ENCODE results near the gene NMT2. TPM values are rescaled to one million over a fixed set of nuclear protein-coding genes. Genes with fewer than 3 reads are reported as not detected.

The NMT2 gene
- total RNA-seq, 1 donor from 2014 or later, result 50.1 TPM

DNA sequence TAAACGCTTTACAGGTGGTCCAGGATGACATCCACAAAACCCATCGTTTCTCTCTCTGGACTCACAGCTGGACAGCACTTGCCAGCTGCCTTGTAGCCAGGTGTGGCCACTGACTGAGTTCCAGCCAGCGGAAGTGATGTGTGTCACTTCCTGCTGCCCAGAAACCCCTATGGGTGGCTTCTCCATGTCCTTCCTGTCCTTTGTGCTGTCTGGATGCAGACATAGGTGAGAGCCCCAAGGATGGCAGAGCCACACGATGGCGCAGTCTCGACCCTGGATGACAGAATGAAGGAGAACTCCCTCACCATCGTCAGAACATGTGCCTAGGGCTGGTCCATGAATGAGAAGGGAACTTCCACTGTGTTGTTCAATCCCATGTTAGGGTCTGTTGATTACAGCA is 22.1 kb downstream of the NMT2 start:
- intact Hi-C loops (cut with micrococcal nuclease), result no loop called here

DNA sequence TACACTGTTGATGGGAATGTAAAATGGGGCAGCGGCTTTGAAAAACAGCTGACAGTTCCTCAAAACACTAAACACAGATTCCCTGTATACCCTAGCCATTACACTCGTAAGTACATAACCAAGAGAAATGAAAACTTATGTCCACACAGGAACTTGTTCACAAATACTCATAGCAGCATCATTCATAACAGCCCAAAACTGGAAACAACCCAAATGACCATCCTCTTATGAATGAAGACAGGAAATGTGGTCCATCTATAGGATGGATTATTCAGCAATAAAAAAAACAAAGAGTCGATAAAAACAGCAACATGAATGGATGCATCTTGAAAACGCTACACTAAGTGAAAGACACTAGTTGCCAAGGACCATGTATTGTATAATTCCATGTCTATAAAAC is 23.7 kb downstream of the NMT2 start:
- intact Hi-C loops (cut with micrococcal nuclease), result no loop called here

DNA sequence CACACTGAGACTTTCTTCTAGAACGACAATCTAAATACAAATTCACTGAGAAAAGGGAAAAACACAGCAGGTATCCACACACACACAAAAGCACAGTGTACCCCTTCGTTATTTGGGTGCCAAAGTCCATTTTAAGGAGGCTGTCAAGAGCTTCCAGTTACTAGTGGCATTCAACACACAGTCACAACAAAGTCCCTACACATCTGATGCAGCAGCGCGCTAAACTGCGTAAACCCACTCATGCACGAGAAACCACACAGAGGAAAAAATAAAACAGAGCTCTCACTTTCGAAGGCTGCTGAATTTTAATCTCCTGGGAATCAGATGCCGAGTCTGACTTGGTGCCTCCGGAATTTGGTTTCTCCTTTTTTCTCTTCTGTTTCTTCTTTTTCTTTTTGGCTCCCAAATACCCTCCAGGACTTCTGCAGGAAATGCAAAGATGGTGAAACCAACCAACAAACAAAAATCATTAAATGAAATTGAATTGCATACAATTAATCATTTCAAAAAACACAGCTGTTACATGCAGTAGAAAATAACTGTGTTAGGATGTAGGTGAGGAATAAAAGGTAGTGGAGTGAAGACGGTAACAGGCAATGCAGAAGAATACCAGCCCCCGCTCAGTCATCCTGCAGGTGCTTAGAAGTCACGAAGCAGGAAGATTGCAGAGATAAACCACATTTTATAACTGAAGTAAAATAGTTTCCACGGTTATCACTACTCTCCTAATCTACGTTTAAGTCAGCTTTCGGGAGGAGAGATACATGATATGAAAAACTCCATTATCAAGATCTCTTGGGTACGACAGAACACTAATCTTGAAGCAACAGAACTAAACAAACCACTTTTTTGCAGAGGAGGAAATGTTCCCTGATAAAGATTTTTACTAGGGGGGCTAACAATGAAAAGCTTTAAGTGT is 27.1 kb downstream of the NMT2 start:
- intact Hi-C loops (cut with micrococcal nuclease), result loop anchor here (1.0 to 2.0 kb wide), 2 partner anchors 19 to 27 kb away; partner anchors contain the start of gene NMT2

DNA sequence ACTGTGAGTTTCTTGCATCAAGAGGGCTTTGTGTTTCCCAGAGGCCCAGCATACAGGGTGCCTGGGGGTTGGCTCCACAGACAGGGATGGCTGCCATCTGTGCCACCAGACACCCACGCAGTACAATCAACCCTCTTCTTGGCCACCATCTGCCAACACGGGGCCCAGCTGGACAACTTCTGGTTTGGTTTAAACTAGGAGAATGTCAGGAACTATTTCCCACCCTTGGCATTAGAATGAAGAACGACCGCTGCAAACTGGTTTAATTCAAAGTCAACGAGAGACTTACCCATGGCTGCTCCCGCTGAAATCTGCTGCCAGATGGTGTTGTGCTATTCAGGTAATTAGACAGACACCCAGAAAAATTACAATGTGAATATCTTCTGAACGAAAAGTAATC is 27.8 kb downstream of the NMT2 start:
- intact Hi-C loops (cut with micrococcal nuclease), result loop anchor here (1.0 to 2.0 kb wide), 2 partner anchors 18 to 28 kb away; partner anchors contain the start of gene NMT2

DNA sequence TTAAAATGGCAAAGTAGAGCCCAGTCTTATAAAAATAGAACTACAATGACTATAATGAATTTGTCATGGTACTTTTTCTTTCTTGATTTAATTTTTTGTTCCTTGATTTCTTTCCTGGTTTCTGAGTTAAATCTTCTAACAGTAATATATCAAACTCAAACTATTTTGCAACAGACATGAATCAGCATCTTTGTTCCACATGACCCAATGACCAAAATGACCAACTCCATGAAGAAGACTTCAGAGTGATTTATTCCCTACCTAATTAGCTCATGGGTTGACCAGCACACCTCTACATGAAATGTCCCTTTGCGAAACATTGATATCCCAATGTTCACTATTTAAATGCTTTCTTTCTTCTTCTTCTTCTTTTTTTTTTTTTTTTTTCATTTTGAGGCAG is 30.9 kb downstream of the NMT2 start:
- intact Hi-C loops (cut with micrococcal nuclease), result no loop called here

DNA sequence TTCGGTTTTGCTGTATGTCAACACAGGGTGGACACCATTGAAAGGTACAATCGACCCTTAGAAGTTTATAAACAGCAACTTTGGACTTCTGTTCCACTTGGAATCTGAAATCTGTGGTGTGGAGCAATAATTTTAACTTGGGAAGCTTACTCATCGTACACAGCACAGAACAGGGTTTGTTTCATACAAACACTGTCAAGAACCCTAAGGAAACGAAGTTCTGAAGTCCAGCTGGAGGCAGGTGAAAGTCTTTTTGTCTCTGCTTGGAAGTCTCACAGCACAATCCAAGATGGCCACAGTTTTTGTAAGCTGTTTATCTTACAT is 31.5 kb downstream of the NMT2 start:
- intact Hi-C loops (cut with micrococcal nuclease), result no loop called here

DNA sequence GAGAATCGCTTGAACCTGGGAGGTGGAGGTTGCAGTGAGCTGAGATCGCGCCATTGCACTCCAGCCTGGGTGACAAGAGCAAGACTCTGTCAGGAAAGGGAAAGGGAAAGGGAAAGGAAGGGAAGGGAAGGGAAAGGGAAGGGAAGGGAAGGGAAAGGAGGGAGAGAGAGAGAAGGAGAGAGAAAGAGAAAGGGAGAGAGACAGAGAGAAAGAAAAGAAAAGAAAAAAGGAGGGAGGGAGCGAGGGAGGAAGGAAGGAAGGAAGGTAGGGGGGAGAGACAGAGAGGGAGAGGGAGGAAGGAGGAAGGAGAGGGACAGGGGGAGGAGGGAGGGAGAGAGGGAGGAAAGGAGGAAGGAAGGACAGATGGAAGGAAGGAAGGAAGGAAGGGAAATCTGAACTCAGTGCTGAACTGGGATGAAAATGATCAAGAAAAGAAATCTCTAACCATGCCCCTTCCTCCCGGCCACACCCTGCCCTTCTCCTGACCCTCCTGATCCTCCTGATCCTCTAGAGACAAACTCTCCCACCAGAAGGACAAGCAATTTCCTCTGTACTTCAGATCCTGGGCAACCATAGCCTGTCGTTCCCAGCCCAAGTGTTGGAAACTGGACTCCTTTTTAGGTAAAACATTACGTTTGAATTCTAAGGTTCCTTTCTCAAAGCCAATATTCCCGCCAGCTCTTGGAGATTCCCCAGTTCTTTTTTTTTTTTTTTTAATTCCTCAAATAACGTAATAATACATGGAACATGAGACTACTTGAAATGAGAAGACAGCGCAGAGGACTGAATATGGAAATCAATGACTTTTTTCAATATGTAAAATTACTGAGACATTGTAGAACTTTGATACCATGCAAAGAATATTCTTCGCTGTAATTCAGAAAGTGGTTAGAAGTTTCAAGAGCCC is 32.1 kb downstream of the NMT2 start:
- intact Hi-C loops (cut with micrococcal nuclease), result no loop called here

DNA sequence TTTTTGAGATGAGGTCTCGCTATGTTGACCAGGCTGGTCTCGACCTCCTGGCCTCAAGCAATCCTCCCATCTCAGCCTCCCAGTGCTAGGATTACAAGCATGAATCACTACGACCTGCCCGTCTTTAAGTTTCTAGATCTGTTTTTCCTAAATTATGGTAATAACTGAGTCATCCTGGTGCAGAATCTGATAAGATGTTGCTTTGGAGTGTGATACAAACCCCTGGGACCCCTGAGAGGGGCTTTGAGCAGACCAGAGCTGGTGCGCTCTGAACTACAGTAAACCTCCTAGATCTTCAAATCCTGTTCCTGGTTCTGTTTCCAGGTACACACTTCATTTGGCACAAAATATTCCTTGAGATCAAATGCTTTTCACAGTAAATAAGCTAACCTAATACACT is 37.2 kb downstream of the NMT2 start:
- intact Hi-C loops (cut with micrococcal nuclease), result no loop called here

DNA sequence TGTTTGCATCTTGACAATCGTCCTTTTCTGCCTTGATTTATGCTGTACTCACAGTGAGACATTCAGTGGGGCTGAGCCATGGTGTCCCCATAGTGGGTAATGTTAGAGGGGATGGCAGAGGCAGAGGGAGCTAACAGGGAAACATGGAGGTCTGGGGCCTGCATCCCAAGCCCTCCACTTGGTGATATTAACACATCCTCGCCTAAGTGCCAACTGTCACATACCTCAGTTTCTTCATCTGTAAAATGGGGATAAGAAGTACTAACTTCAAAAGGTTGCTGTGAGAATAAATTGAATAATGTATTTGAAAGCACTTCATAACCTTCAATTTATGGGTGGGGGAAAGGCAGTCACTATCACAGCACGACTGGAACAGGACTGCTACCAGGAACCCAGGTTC is 43.6 kb downstream of the NMT2 start:
- intact Hi-C loops (cut with micrococcal nuclease), result loop anchor here (5.0 kb wide), 1 partner anchor 82 kb away; no protein-coding TSS in a partner anchor

DNA sequence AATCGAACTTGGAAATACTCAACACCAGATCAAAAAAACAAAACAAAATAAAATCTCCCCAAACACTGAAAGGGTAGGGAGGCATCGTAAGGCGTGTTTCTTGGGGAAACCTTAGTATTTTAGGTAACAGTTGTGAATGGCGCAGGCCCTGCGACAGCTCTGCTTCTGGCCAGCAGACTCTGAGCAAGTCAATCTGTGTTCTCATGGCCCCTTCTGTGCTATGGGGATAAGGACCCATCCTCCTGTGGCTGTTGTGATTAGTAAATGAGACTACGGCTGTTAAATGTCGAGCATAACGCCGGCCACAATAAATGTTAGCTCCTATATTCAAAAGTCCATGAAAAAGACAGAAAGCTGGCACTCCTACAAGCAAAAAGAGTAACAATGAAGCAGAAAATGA is 44.3 kb downstream of the NMT2 start:
- intact Hi-C loops (cut with micrococcal nuclease), result loop anchor here (5.0 kb wide), 1 partner anchor 83 kb away; no protein-coding TSS in a partner anchor

DNA sequence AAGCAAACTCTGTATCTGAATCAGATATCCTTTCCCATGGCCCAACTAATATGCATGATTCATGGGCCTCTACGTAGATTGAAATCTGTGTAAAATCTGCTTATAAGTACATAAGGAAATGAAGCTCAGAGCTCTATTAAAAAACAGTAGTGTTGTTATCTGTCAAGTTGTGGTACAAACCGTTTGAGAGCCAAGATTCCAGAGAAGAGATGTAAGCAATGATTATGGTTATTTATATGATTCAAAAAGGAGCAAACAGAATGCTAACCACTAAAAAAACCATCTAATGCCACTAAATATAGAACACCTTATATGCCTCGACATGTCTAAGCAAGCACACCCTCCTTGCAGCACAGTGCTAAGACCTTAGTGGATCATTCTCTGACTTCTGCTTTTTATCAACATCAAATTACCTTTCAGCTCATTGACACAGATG is 44.7 kb downstream of the NMT2 start:
- intact Hi-C loops (cut with micrococcal nuclease), result loop anchor here (1.0 to 5.0 kb wide), 3 partner anchors 17 to 84 kb away; no protein-coding TSS in a partner anchor

DNA sequence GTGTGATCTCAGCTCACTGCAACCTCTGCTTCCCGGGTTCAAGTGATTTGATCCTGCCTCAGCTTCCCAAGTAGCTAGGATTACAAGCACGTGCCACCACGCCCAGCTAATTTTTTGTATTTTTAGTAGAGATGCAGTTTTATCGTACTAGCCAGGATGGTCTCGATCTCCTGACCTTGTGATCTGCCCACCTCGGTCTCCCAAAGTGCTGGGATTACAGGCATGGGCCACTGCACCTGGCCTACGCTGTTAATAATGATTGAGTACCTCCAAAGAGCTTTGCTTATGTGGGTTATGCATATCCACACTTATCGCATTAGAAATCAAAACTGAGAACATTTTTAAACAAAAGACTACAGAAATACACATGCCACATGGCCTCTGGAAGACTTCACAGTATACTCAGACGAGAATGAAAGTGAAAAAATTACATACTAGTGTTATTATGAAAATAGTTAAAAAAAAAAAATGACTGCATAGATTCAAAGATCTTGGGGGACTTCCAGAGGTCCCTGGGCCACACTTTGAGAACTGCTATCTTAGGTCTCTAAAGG is 45.9 kb downstream of the NMT2 start:
- intact Hi-C loops (cut with micrococcal nuclease), result loop anchor here (1.0 to 5.0 kb wide), 3 partner anchors 18 to 85 kb away; no protein-coding TSS in a partner anchor

DNA sequence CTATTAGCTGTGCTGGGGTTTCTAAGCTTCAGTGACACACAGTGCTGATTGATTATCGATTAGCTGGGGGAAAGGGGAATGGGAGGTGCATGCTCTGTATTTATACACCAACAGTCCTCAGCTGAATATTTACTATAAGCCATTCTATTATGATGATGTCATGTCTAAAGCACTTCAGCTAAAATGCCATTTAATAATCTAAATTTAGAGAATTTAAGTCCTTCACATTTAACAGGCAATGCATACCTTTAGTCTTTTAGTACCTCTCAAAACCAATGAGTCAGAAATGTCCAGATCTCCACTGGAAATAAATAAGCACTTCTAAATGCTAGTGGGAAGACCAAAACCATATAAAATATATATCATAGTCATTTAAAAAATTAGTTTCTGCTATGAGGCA is 46.8 kb downstream of the NMT2 start:
- intact Hi-C loops (cut with micrococcal nuclease), result loop anchor here (2.0 to 5.0 kb wide), 2 partner anchors 19 to 86 kb away; no protein-coding TSS in a partner anchor

DNA sequence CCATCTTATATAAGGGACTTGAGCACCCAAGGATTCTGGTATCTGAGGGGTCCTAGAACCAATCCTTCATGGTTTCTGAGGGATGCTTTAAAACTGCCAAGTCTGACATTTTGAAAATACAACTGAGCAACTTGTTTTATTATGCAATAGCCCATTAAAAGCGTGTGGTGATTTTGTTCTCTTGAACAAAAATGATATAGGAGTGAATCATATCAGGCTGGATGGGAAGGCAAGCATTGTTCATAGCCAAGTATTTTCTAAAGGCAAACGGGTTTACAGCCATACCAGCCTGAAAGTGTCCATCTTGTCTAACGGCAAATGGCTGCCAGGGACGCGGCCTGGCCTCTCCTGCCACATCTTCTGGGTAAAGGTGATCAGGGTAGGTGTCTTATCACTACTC is 48.0 kb downstream of the NMT2 start:
- intact Hi-C loops (cut with micrococcal nuclease), result loop anchor here (5.0 kb wide), 1 partner anchor 87 kb away; no protein-coding TSS in a partner anchor

DNA sequence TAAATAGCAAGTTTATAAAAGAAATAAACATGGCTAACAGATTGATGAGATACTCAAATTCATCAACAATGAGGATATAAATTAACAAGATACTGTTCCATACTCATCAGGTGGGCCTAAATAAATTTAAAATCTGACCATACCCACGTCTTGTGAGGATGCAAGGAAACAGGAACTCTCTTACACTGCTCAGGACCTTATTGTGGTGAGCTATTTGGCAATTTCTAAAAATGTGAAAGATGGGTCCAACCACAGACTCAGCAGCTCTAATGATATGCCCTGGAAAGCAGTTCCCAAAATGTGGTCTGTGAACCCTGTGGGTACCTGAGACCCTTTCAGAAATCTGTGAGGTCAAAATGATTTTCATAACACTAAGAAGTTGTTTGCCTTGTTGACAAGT is 49.9 kb downstream of the NMT2 start:
- intact Hi-C loops (cut with micrococcal nuclease), result no loop called here

DNA sequence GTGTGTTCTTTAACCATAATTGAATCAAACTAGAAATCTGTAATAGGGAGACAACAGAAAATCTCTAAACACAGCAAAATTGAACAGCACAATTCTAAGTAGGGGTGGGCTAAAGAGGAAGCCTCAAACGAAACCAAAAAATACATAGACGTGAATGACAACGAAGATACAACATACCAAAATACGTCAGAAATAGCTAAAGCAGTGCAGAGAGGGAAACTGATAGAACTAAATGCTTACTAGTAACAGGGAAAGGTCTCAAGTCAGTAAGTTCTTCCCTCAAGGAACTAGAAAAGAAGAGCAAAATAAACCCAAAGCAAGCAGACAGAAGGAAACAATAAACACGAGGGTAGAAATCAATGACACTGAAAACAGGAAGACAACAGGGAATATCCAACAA is 52.3 kb downstream of the NMT2 start:
- intact Hi-C loops (cut with micrococcal nuclease), result no loop called here

DNA sequence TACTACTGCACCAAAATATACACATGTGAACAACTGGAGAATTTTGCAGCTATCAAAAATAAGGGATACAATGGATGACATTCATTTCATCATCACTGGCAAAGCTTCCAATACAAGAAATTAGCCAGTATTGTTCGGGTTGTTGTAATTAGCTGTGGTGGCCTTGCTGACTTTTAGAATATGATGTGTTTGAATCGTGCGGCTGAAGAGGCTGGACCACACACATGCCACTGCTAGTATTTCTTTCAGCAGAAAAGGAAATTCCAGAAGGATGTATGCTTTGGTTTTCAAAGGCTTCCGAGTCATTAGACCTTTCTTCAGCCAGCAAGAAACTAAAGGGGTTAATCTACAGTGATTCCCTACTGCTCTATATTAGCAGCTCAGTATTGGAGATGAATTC is 54.7 kb downstream of the NMT2 start:
- intact Hi-C loops (cut with micrococcal nuclease), result no loop called here

DNA sequence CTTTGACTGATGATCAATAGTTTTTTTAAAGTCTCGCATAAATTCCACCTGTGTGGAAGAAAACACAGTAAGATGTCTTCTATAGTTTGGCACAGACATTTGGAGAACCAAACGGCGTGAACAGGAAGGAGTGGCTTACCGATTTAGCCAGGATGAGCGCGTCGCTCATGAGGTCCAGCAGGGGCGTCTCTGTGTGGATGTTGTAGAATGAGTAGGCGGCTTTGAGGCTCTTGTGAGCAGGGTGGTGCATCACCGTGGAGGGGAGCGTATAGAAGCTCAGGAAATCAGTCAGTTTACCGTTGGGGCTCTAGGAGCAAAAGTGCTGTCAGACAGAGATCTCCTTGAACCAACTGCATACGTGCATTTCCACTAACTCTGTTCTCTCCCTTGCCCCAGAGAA is 55.8 kb downstream of the NMT2 start:
- intact Hi-C loops (cut with micrococcal nuclease), result no loop called here

DNA sequence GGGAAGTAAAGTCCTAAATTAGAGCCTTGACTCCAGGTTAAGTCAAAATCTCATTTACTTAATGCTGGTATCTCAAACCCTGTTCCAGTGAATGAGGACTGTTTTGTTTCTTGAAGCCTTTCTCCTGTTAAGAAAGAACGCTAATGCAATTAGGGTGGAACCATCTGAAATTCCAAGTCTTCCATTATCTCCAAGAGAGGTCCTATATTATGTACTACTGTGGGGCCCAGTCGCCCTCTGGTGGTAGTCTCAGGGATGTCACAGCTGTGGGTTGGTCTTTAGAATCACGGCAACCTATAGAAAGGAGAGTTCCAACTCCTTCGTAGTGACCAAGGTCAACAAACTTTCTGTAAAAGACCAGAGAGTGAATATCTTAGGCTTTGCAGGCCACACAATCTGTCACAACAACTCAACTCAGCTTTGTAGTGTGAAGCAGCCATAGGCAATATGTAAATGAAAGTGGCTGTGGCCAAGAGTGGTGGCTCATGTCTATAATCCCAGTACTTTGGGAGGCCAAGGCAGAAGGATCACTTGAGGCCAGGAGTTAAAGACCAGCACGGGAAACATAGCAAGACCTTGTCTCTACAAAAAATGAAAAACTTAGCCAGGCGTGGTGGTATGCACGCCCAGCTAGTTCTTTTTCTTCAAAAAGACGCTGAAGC is 62.0 kb downstream of the NMT2 start:
- intact Hi-C loops (cut with micrococcal nuclease), result loop anchor here (2.0 to 10.0 kb wide), 2 partner anchors 116 to 268 kb away; partner anchors contain the start of gene FAM171A1

DNA sequence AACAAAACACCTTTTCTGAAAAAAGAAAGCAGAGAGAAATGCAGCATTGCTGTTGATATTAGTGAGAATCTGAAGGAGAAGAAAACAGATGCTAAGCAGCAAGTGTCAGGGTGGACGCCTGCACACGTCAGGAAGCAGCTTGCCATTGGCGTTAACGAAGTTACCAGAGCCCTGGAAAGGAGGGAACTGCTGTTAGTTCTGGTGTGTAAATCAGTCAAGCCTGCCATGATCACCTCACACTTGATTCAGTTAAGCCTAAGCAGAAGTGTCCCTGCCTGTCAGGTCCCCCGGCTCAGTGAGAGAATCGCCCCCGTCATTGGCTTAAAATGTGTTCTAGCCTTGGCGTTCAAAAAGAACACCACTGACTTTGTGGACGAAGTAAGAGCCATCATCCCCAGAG is 65.0 kb downstream of the NMT2 start:
- intact Hi-C loops (cut with micrococcal nuclease), result loop anchor here (10.0 kb wide), 1 partner anchor 271 kb away; the partner anchor contains the start of gene FAM171A1

DNA sequence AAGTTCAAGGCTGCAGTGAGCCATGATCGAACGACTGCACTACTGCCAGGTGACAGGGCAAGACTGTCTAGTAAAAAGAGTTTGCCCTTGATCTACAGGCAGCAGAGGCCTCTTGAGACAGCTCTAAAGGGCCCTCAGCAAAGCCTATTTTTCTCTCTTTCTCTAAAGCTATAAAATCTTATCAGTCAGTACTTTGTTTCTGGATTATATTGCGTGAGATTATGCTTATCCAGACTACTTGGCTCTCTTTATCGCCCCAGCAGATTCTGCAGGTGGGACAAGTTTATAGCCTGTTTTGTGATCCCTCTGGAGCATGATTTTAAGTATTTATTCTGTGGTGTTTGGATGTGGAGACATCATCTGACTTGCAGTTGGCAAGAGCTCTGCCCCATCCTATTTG is 68.6 kb downstream of the NMT2 start:
- intact Hi-C loops (cut with micrococcal nuclease), result loop anchor here (10.0 kb wide), 1 partner anchor 275 kb away; the partner anchor contains the start of gene FAM171A1
